IMR-90 (cell line): Measurements from ENCODE around the gene AAGAB.

ENCODE experiments used
- BHLHE40 ChIP-seq: fragments of 150-350 bp; IDR thresholded peaks from 2 replicates; pipeline ENCODE4 v1.6.1; 2016; ENCODE audit warnings: mild to moderate bottlenecking, low read depth, low read length
- CEBPB ChIP-seq: IDR thresholded peaks from 2 replicates; pipeline ENCODE4 v1.6.1; 2012; ENCODE audit warnings: low read depth, low read length, improper control_type of control experiment
- CHD1 ChIP-seq: IDR thresholded peaks from 2 replicates; pipeline ENCODE4 v1.6.1; 2012; ENCODE audit warnings: low read depth, low read length, improper control_type of control experiment
- CTCF ChIP-seq: conservative IDR thresholded peaks from 2 replicates; pipeline ENCODE4 v1.5.1; 2012; ENCODE audit warnings: mild to moderate bottlenecking, low read depth, low read length, improper control_type of control experiment
- FOS ChIP-seq: fragments of 150-350 bp; IDR thresholded peaks from 2 replicates; pipeline ENCODE4 v1.6.1; 2016; ENCODE audit warnings: low read depth, low read length
- MAZ ChIP-seq: IDR thresholded peaks from 2 replicates; pipeline ENCODE4 v1.6.1; 2012; ENCODE audit warnings: low read depth, mild to moderate bottlenecking, low read length, improper control_type of control experiment, moderate library complexity, borderline replicate concordance
- MXI1 ChIP-seq: IDR thresholded peaks from 2 replicates; pipeline ENCODE4 v1.6.1; 2012; ENCODE audit warnings: low read depth, mild to moderate bottlenecking, low read length, moderate library complexity, borderline replicate concordance
- POLR2A ChIP-seq: IDR thresholded peaks from 2 replicates; pipeline ENCODE4 v1.6.1; 2012; ENCODE audit warnings: mild to moderate bottlenecking, low read depth, low read length
- RAD21 ChIP-seq: IDR thresholded peaks from 2 replicates; pipeline ENCODE4 v1.6.1; 2012; ENCODE audit warnings: low read length, improper control_type of control experiment
- RCOR1 ChIP-seq: IDR thresholded peaks from 2 replicates; pipeline ENCODE4 v1.6.1; 2012; ENCODE audit warnings: mild to moderate bottlenecking, low read length, improper control_type of control experiment; ENCODE audit not compliant: insufficient replicate concordance
- SMC3 ChIP-seq: fragments of 150-350 bp; IDR thresholded peaks from 2 replicates; pipeline ENCODE4 v1.6.1; 2016; ENCODE audit warnings: low read depth, mild to moderate bottlenecking, antibody characterized with exemption, low read length, moderate library complexity
- USF2 ChIP-seq: fragments of 150-350 bp; IDR thresholded peaks from 2 replicates; pipeline ENCODE4 v1.6.1; 2017; ENCODE audit warnings: mild to moderate bottlenecking, antibody characterized with exemption, low read length, low read depth

GRCh38 chr15:67158367-67158766, 96.1 kb downstream of the AAGAB start:
- TF ChIP-seq POLR2A (no peak), FOS (no peak), CTCF (no peak), CHD1 (no peak), RAD21 (no peak), CEBPB (no peak), MAZ (no peak), MXI1 (no peak), USF2 (no peak), SMC3 (no peak), RCOR1 (no peak), BHLHE40 (no peak)
